Measurements from ENCODE around the gene CES4A.
"Not testable (repeated sequence)": the region's sequence is repeated elsewhere in the genome, so short reads cannot be mapped to it uniquely, and the experiment has no call there.

Gene CES4A

GRCh38 chr16:67024384-67025209 lies 36.2 kb downstream of the CES4A start:
- no peak for DNase-seq

DNA sequence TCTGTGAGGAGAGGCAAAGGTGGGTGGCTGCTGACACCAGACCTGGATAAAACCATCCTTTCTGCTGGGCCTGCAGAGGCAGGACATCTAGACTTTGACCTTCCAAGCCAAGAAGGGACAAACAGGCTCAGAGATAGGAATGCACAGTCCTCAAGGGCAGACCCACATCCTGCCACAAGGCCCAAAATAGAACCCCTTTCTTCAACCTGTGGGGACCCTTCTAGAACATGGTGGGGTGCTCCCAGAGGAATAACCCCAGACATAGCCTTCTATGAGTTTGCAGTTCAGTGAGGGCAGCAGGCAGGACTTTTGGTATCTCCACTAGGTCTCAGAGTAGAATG lies 36.8 kb downstream of the CES4A start:
- DNase-seq = no peak

DNA sequence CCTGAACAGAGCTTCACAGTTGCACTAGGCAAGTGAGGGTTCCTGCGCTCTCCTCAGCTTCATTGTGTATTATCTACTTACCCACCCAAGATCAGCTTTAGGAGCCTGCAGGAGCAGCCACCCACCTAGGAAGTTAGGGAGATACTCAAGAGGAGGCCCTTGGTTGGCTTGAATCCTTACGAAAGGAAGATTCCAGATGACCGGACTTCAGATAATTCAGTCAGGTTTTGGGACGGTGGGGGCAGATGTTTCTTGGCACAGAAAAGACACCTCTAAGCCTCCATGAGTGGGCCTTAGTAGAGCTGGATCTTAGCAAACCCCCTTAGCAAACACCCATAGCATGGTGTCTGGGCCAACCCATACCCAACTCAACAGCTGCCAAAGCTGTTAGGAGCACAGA lies 38.2 kb downstream of the CES4A start:
- no peak for DNase-seq

DNA sequence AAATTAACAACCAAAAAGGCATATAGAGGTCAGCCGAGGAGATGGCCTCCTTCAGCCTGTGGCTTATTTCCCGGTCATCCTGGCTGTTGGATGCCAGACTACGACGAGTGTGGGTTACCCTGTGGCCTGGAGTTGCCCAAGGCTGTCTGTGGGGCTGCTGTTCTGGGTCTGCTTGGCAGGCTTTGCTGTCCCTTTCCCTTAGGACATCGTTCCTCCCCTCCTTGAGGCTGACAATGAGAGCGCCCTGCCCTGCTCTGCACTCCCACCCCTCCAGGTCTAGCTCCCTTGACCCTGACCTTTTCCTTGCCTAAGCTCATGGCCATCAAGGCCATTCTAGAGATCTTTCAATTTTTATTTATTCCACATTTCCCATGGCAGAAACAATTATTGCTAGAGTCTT lies 38.7 kb downstream of the CES4A start:
- no peak for DNase-seq

- no peak for DNase-seq
Measured at GRCh38 chr16:67028167-67028695, 39.8 kb downstream of the CES4A start.

- peak; percentile 94 for DNase-seq
Measured at GRCh38 chr16:67028696-67029253, 40.4 kb downstream of the CES4A start, which contains the start of gene CBFB. Gene CBFB (plus strand): TSS chr16:67029149. CDS start chr16:67029408, 259 bp downstream.

DNA sequence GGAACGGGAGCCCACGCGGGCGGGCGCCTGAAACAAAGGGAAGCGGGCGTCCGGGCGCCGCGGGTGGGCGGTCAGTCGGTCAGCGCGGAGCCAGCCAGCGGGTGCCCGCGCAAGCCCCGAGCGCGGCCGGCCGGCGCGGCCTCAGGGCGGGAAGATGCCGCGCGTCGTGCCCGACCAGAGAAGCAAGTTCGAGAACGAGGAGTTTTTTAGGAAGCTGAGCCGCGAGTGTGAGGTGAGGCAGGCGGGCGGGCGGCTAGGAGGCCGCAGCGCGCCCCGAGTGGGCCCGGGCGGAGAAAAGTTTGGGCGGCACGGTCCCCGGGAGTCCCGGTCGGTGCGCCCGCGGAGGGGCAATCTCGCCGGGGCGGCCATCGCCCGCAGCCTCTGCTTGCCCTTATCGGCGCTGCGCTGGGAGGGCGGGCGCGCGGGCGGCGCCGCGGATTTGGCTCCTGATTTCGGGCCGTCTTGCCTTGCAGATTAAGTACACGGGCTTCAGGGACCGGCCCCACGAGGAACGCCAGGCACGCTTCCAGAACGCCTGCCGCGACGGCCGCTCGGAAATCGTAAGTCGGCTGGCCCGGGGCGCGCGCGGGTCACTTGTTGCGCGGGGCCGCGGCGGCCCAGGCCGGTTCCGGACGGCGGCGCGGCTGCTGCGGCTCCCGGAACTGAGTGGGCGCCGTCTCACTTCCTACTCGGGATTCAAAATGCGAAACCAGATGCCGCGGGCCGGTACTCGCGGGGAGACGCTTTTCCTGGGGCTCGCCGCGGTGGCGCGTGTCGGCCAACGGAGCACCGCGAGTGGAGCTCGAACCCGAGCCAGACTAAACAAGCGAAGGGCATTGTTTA lies 41.1 kb downstream of the CES4A start:
- peak; percentile 81 for DNase-seq

DNA sequence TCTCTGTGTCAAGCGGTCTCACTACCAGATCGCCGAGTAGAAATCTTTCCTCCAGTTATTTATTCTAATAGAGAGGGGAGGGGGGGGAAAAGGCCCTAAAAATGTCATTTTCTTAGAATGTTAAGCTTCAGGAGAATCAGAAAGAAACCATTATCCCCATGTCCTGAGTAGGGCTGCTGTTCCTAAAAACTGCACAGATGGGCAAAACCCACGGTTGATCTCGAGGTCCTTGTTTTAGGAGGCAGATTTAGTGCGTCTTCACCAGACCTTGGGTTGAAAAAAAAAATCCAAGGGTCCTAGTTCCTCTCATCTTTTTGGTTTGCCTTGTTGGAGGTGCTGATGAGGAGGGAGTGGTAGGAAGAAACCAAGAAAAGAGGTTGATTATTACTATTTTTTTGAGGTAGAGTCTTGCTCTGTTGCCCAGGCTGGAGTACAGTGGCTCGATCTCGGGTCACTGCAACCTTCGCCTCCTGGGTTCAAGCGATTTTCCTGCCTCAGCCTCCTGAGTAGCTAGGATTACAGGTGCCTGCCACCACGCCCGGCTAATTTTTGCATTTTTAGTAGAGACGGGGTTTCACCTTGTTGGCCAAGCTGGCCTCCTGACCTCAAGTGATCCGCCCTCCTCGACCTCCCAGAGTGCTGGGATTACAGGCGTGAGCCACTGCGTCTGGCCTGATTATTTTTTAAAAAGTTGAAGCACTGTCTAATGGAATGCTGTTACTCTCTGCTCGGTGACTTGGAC lies 42.0 kb downstream of the CES4A start:
- DNase-seq = no peak

- DNase-seq = no peak
Measured at GRCh38 chr16:67034487-67034886, 46.1 kb downstream of the CES4A start.

DNA sequence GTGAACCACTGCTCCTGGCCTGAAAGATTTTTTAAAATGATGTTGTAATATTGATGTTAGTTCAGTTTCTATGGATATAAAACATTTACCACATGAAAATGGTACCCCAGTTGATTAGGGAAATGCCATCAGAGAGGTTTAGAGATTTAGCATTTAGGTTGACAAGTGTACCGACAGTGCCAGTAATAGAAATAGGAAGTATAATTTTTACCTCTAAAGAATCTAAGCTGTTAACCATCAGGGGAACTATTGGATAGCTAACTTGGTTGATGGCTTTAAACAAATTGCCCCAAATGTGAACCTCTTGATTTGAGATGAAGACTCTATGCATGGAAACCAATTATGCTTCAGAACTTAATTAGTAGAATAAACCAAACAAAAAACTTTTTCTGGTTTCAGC lies 47.0 kb downstream of the CES4A start:
- DNase-seq = no peak

GRCh38 chr16:67036323-67036741 lies 47.9 kb downstream of the CES4A start:
- DNase-seq = no peak

DNA sequence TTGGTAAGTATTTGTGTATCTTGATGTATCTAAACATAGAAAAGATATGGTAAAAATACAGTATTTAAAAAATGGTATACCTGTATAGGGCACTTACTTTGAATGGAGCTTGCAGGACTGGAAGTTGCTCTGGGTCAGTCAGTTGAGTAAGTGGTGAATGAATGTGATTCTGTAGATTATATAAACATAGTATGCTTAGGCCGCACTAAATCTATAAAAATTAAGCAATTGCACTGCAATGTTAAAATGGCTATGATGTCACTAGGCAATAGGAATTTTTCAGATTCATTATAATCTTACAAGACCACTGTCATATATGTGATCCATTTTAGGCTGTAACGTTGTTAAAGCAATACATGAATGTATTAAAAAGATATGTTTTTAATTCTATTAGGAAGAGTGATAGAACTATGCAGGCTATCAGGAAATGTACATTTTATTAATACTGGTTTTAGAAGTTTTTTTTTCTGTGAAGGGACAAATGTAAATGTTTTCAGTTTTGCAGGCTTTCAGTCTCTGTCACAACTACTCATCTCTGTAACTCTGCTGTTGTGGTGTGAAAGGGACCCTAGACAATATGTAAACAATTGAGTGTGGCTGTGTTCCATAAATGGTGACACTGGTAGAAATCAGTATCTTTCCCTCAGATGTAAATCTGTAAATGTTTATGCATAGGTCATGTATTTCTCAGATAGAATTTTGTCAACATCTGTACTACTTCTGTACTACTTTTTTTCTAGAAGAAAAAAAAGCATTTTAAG lies 51.1 kb downstream of the CES4A start:
- no peak for DNase-seq

DNA sequence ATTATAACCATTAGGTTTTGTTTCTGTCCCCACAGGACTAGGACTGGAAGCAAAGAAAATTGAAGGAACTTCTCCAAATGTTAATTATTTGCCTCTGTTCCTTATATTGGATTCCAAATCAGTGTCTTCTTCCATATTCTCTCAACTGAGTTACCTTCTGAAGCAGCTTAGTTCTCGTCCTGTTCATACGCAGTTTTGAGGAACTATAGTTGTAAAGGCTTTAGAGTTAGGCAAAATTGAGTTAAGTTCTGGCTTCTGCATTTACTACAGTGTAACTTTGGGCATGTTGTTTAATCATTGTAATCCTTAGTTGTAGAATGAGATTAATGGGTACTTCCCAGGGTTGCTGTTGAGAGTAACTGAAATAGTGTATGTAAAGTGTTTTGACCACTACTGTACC lies 51.8 kb downstream of the CES4A start:
- no peak for DNase-seq

GRCh38 chr16:67040906-67041305 lies 52.5 kb downstream of the CES4A start:
- no peak for DNase-seq

DNA sequence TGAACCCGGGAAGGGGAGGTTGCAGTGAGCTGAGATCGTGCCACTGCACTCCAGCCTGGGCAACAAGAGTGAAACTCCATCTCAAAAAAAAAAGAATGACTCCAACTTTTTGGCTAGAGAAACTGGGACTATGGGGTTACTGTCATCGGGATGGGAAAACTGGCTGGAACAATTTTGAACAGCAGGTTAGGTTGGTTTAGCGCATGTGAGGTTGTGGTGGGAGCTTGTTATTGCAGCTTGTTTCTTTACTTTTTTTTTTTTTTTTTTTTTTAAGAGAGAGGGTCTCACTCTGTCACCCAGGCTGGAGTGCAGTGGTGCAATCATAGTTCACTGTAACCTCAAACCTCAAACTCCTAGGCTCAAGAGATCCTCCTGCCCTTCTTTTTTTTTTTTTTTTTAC lies 53.1 kb downstream of the CES4A start:
- not testable (repeated sequence) for DNase-seq

- DNase-seq = no peak
Measured at GRCh38 chr16:67043420-67043819, 55.0 kb downstream of the CES4A start.

GRCh38 chr16:67050796-67051195 lies 62.4 kb downstream of the CES4A start:
- DNase-seq = no peak

GRCh38 chr16:67052399-67052798 lies 64.0 kb downstream of the CES4A start:
- DNase-seq = no peak

GRCh38 chr16:67053767-67054334 lies 65.5 kb downstream of the CES4A start:
- DNase-seq = no peak

DNA sequence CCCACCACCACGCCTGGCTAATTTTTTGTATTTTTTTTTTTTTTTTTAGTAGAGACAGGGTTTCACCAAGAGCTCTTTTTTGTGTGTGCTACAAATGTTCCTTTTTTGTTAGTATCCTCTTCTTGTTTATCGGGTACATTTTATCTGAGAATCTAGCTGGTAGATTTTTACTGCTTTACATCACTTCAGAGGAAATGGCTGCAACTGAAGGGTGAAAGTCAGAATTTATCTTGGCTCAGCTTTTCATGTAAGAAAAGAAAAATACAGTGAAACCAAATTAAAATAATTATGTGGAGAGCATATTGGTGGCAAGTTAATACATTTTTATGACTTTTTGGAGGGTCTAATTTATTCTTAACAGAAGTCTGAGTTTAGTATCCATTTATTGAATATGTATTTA lies 66.5 kb downstream of the CES4A start:
- no peak for DNase-seq

GRCh38 chr16:67055712-67056487 lies 67.5 kb downstream of the CES4A start:
- no peak for DNase-seq
